ENCODE measurements around the gene SIAE.

Gene SIAE

GRCh38 chr11:124673333-124674167 is at the start of gene SIAE, which contains the start of gene SPA17:
Gene SIAE, minus strand, starts transcription at chr11:124673739. Its CDS starts 31 bp downstream, at chr11:124673708.
Gene SPA17, plus strand, starts transcription at chr11:124673904. Its CDS starts 1,361 bp downstream, at chr11:124675265.
- H3K27me3 ChIP-seq (ENCODE audit: control insufficient read depth, insufficient read depth, low read length) = no peaks in the 10 kb centered on the region
- no peaks in the 10 kb centered on the region for H3K9me3 ChIP-seq (ENCODE audit: control insufficient read depth, low read length)
- H3K4me1 ChIP-seq (ENCODE audit: control insufficient read depth, insufficient read depth, low read length) = peaks cover 20% of the 10 kb centered on the region
- no peaks in the 10 kb centered on the region for H3K36me3 ChIP-seq (ENCODE audit: control insufficient read depth, insufficient read depth, low read length)
- peak within 1 kb of the TSS; percentile 88 for H3K9ac ChIP-seq (ENCODE audit: low read length)
- H3K4me3 ChIP-seq (ENCODE audit: low read length) = peak within 1 kb of the TSS; percentile 51

GRCh38 chr11:124722176-124722575 is 48.6 kb upstream of the SIAE start:
- no peak overlapping the region for H3K9ac ChIP-seq (ENCODE audit: low read length)
- H3K4me3 ChIP-seq (ENCODE audit: low read length) = no peak overlapping the region
- no peaks in the 10 kb centered on the region for H3K9me3 ChIP-seq (ENCODE audit: control insufficient read depth, low read length)
- H3K27me3 ChIP-seq (ENCODE audit: control insufficient read depth, insufficient read depth, low read length) = peaks cover 24% of the 10 kb centered on the region
- no peaks in the 10 kb centered on the region for H3K36me3 ChIP-seq (ENCODE audit: control insufficient read depth, insufficient read depth, low read length)
- H3K4me1 ChIP-seq (ENCODE audit: control insufficient read depth, insufficient read depth, low read length) = peaks cover 27% of the 10 kb centered on the region

GRCh38 chr11:124719534-124719933 is 46.0 kb upstream of the SIAE start:
- no peaks in the 10 kb centered on the region for H3K36me3 ChIP-seq (ENCODE audit: control insufficient read depth, insufficient read depth, low read length)
- no peak overlapping the region for H3K9ac ChIP-seq (ENCODE audit: low read length)
- H3K4me3 ChIP-seq (ENCODE audit: low read length) = no peak overlapping the region
- H3K4me1 ChIP-seq (ENCODE audit: control insufficient read depth, insufficient read depth, low read length) = peaks cover 16% of the 10 kb centered on the region
- H3K27me3 ChIP-seq (ENCODE audit: control insufficient read depth, insufficient read depth, low read length) = peaks cover 24% of the 10 kb centered on the region
- H3K9me3 ChIP-seq (ENCODE audit: control insufficient read depth, low read length) = no peaks in the 10 kb centered on the region

GRCh38 chr11:124718801-124719200 is 45.3 kb upstream of the SIAE start:
- Histone ChIP-seq H3K27me3 (ENCODE audit: control insufficient read depth, insufficient read depth, low read length) (peaks cover 24% of the 10 kb centered on the region), H3K9ac (ENCODE audit: low read length) (no peak overlapping the region)

GRCh38 chr11:124717786-124718651 is 44.5 kb upstream of the SIAE start:
- peak overlapping the region; percentile 14 for H3K4me3 ChIP-seq (ENCODE audit: low read length)
- H3K27me3 ChIP-seq (ENCODE audit: control insufficient read depth, insufficient read depth, low read length) = peaks cover 24% of the 10 kb centered on the region
- H3K36me3 ChIP-seq (ENCODE audit: control insufficient read depth, insufficient read depth, low read length) = no peaks in the 10 kb centered on the region
- H3K9ac ChIP-seq (ENCODE audit: low read length) = peak overlapping the region; percentile 47
- peaks cover 15% of the 10 kb centered on the region for H3K4me1 ChIP-seq (ENCODE audit: control insufficient read depth, insufficient read depth, low read length)
- H3K9me3 ChIP-seq (ENCODE audit: control insufficient read depth, low read length) = no peaks in the 10 kb centered on the region

More at GRCh38 chr11:124718801-124719200, 45.3 kb upstream of the SIAE start:
- Histone ChIP-seq H3K36me3 (ENCODE audit: control insufficient read depth, insufficient read depth, low read length) (no peaks in the 10 kb centered on the region), H3K4me1 (ENCODE audit: control insufficient read depth, insufficient read depth, low read length) (peaks cover 15% of the 10 kb centered on the region), H3K9me3 (ENCODE audit: control insufficient read depth, low read length) (no peaks in the 10 kb centered on the region), H3K4me3 (ENCODE audit: low read length) (no peak overlapping the region)

- Histone ChIP-seq H3K4me1 (ENCODE audit: control insufficient read depth, insufficient read depth, low read length) (peaks cover 15% of the 10 kb centered on the region), H3K9me3 (ENCODE audit: control insufficient read depth, low read length) (no peaks in the 10 kb centered on the region), H3K9ac (ENCODE audit: low read length) (peak overlapping the region; percentile 47), H3K27me3 (ENCODE audit: control insufficient read depth, insufficient read depth, low read length) (peaks cover 24% of the 10 kb centered on the region), H3K4me3 (ENCODE audit: low read length) (no peak overlapping the region), H3K36me3 (ENCODE audit: control insufficient read depth, insufficient read depth, low read length) (no peaks in the 10 kb centered on the region)
These were observed 43.9 kb upstream of the SIAE start for GRCh38 chr11:124717421-124717785.

GRCh38 chr11:124716591-124716990 is 43.1 kb upstream of the SIAE start:
- H3K4me3 ChIP-seq (ENCODE audit: low read length) = no peak overlapping the region
- no peaks in the 10 kb centered on the region for H3K9me3 ChIP-seq (ENCODE audit: control insufficient read depth, low read length)
- H3K4me1 ChIP-seq (ENCODE audit: control insufficient read depth, insufficient read depth, low read length) = peaks cover 15% of the 10 kb centered on the region
- peaks cover 24% of the 10 kb centered on the region for H3K27me3 ChIP-seq (ENCODE audit: control insufficient read depth, insufficient read depth, low read length)
- H3K36me3 ChIP-seq (ENCODE audit: control insufficient read depth, insufficient read depth, low read length) = no peaks in the 10 kb centered on the region
- H3K9ac ChIP-seq (ENCODE audit: low read length) = no peak overlapping the region

GRCh38 chr11:124712392-124712791 is 38.9 kb upstream of the SIAE start:
- Histone ChIP-seq H3K9me3 (ENCODE audit: control insufficient read depth, low read length) (no peaks in the 10 kb centered on the region), H3K9ac (ENCODE audit: low read length) (no peak overlapping the region), H3K4me1 (ENCODE audit: control insufficient read depth, insufficient read depth, low read length) (no peaks in the 10 kb centered on the region), H3K36me3 (ENCODE audit: control insufficient read depth, insufficient read depth, low read length) (no peaks in the 10 kb centered on the region), H3K27me3 (ENCODE audit: control insufficient read depth, insufficient read depth, low read length) (no peaks in the 10 kb centered on the region), H3K4me3 (ENCODE audit: low read length) (no peak overlapping the region)

GRCh38 chr11:124707829-124708228 is 34.3 kb upstream of the SIAE start:
- Histone ChIP-seq H3K4me3 (ENCODE audit: low read length) (no peak overlapping the region), H3K27me3 (ENCODE audit: control insufficient read depth, insufficient read depth, low read length) (no peaks in the 10 kb centered on the region), H3K4me1 (ENCODE audit: control insufficient read depth, insufficient read depth, low read length) (no peaks in the 10 kb centered on the region), H3K9me3 (ENCODE audit: control insufficient read depth, low read length) (no peaks in the 10 kb centered on the region), H3K9ac (ENCODE audit: low read length) (no peak overlapping the region), H3K36me3 (ENCODE audit: control insufficient read depth, insufficient read depth, low read length) (no peaks in the 10 kb centered on the region)

- Histone ChIP-seq H3K4me1 (ENCODE audit: control insufficient read depth, insufficient read depth, low read length) (no peaks in the 10 kb centered on the region), H3K9me3 (ENCODE audit: control insufficient read depth, low read length) (no peaks in the 10 kb centered on the region), H3K36me3 (ENCODE audit: control insufficient read depth, insufficient read depth, low read length) (no peaks in the 10 kb centered on the region), H3K4me3 (ENCODE audit: low read length) (no peak overlapping the region), H3K9ac (ENCODE audit: low read length) (no peak overlapping the region), H3K27me3 (ENCODE audit: control insufficient read depth, insufficient read depth, low read length) (no peaks in the 10 kb centered on the region)
These were observed 26.5 kb upstream of the SIAE start for GRCh38 chr11:124700028-124700427.

- no peaks in the 10 kb centered on the region for H3K27me3 ChIP-seq (ENCODE audit: control insufficient read depth, insufficient read depth, low read length)
These were observed 26.0 kb upstream of the SIAE start for GRCh38 chr11:124699547-124699946.

GRCh38 chr11:124693142-124693541 is 19.6 kb upstream of the SIAE start:
- Histone ChIP-seq H3K9ac (ENCODE audit: low read length) (no peak overlapping the region), H3K36me3 (ENCODE audit: control insufficient read depth, insufficient read depth, low read length) (no peaks in the 10 kb centered on the region), H3K4me1 (ENCODE audit: control insufficient read depth, insufficient read depth, low read length) (no peaks in the 10 kb centered on the region), H3K4me3 (ENCODE audit: low read length) (no peak overlapping the region), H3K27me3 (ENCODE audit: control insufficient read depth, insufficient read depth, low read length) (no peaks in the 10 kb centered on the region), H3K9me3 (ENCODE audit: control insufficient read depth, low read length) (no peaks in the 10 kb centered on the region)

More at GRCh38 chr11:124699547-124699946, 26.0 kb upstream of the SIAE start:
- no peak overlapping the region for H3K9ac ChIP-seq (ENCODE audit: low read length)
- H3K4me1 ChIP-seq (ENCODE audit: control insufficient read depth, insufficient read depth, low read length) = no peaks in the 10 kb centered on the region
- no peaks in the 10 kb centered on the region for H3K36me3 ChIP-seq (ENCODE audit: control insufficient read depth, insufficient read depth, low read length)
- H3K9me3 ChIP-seq (ENCODE audit: control insufficient read depth, low read length) = no peaks in the 10 kb centered on the region
- H3K4me3 ChIP-seq (ENCODE audit: low read length) = no peak overlapping the region

Data from mucosa of stomach (tissue), 1 donor.